HG03442 (cell line): Measurements from ENCODE around the gene PHC2.

ENCODE experiments used
- ATAC-seq: cut with Tn5 transposase; IDR thresholded peaks from one replicate; pipeline ENCODE4 v1.9.1; 2021; ENCODE audit warnings: mild to moderate bottlenecking, moderate library complexity; ENCODE audit not compliant: unreplicated experiment

Gene PHC2

GRCh38 chr1:33430692-33431593 lies at the start of gene PHC2:
Gene PHC2 (minus strand): TSS chr1:33431095. CDS start chr1:33375539, 55,556 bp downstream.
- ATAC-seq: peak; percentile 90

- ATAC-seq: no peak
These were observed 46.6 kb upstream of the PHC2 start for GRCh38 chr1:33477451-33477850.

DNA sequence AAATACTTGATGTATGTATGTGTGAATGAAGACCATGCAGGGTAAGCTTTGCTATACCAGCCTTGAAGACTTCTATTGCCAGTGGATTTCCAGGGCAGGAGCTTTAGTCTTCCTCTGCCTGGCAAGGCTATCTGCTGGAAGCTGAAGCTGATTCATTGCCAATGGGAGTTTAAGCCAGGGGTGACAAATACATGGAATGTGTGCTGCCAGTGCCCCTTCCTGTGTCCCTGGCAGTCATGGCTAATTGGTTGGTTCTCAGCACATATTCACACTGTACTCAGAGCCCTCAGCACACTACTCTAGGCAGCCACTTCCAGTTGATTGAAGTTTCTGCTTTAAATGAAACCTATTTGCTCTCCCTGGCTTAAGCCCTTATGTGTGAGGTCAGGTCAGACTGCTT lies 43.0 kb upstream of the PHC2 start:
- ATAC-seq: no peak

- peak; percentile 89 for ATAC-seq
These were observed 41.5 kb upstream of the PHC2 start, which contains the start of gene ZSCAN20 for GRCh38 chr1:33472269-33472980. Gene ZSCAN20 (plus strand): TSS chr1:33472645. CDS start chr1:33479289, 6,644 bp downstream.

- no peak for ATAC-seq
These were observed 40.5 kb upstream of the PHC2 start for GRCh38 chr1:33471416-33471815.

DNA sequence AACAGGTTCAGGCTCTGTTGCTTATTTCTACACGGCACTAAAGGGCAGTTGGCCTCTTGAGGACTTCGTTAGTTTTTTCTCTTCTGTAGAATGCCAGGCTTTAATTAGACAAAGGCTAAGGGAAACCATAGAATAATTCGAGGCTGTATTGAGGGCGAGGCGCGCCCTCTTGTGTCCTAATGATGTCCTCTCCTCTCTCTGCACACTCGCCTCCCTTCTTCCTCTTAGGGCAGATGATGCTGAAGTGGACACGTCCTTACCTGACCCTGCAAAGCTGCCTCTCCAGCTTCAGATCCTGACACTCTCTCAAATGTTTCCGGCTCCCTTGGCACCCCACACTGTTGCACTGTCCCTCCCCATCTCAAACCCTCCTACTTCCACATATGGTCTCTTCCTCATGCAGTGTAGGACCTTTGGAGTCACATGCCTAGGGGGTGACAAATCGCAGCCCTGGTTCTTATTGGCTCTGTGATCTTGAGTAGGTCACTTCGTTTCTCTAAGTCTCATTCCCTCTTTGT lies 39.7 kb upstream of the PHC2 start:
- ATAC-seq: no peak

- ATAC-seq: no peak
These were observed 38.8 kb upstream of the PHC2 start for GRCh38 chr1:33469691-33470090.

- no peak for ATAC-seq
These were observed 38.1 kb upstream of the PHC2 start for GRCh38 chr1:33468967-33469366.

GRCh38 chr1:33468531-33468930 lies 37.6 kb upstream of the PHC2 start:
- no peak for ATAC-seq

- no peak for ATAC-seq
These were observed 37.1 kb upstream of the PHC2 start for GRCh38 chr1:33468011-33468410.

DNA sequence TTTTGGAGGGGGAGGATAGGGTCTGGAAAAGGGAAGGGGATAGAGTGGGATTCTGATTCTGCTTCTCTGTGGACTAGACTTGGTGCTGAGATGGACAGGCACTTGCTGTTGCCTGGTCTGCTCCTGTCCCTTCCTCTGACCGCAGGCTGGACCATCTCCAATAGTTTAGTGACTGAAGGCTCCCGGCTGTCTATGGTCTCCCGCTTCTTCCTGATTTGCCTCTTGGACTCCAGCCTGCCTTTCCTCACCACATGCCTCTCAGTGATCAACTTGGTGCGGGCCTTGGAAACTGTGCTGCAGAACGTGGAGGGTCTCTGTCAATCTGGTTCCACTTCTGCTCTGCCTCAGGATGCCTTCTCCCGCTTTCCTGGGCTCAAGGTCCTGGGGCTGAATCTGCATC lies 35.3 kb upstream of the PHC2 start:
- ATAC-seq: no peak

DNA sequence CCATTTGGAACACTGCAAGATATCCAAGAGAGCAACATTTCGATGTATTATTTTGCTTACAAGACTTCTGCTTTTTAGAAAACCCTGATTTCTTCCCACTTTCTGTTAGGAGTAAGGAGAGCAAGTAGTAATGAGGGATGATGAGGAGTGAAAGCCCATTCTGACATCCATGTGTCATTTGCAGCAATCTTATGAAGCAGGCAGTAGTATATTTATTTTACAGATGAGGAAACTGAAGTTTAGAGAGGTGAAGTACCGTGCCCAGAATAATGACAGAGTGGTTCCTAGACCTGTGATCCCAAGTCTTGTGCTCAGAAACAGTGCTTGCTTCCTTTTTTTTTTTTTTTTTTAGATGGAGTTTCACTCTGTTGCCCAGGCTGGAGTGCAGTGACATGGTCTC lies 34.4 kb upstream of the PHC2 start:
- no peak for ATAC-seq

DNA sequence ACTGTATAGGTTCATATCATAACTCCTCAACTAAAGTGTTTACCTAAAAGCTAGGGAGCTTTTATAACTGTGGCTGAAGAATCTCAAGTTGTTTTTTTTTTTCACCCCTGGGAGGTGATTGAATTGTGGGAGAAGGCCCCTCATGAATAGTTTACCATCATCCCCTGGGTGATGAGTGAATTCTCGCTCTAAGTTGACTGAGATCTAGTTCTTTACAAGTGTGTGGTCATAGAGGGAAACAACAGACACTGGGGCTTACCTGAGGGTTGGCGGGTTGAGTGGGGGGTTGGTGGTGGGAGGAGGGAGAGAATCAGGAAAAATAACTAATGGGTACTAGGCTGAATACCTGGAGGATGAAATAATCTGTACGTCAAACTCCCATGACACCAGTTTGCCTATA lies 33.7 kb upstream of the PHC2 start:
- no peak for ATAC-seq

GRCh38 chr1:33462405-33463164 lies 31.7 kb upstream of the PHC2 start:
- no peak for ATAC-seq

DNA sequence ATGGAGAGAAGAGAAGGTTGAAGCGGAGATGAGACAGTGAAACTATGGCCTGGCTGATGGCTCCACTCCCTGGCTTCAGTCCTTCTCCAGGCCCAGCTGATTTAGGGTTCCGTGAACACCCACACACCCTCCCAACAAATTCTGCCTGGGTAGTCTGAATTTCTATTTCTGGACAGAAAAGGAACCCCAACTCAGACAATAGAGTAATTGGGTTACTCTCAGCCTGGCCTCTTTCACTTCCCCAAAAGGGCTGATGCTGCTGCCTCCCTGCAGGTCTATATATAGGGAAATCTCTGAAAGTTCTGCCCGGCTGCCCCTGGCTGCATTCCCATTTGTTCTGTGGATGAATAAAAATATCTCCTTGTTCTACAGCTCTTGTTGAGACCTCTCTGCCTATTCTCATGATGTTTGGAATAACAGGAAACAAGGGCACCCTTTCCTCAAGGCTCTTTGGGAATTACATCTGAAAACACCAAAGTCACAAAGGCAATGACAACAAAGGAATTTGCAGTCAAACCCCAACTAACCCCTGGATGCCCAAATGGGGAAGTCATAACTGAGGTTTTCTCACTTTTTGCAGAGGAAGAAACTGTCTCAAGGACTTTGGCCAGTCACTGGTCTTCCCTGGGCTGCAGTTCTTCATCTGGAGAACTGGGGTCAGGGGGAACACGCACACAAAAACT lies 30.2 kb upstream of the PHC2 start:
- peak; percentile 62 for ATAC-seq

DNA sequence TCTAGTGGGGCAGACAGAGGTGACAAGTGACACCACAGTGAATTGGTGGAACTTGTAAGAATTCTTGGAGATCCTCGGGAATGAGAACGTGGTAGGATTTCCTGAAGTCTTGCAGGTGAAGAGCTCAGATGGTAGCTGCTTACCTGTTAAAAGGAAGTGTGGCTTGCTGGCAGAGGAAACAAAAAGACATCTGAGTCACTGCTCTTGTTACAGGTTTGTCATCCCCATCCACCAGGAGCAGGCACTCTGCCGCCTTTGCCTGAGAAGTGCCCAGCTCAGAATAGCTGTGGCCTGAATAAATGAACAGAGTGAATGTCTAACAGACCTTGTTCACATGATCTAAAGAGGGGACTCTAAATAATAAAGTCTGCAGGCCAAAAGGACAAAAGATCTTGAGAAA lies 29.2 kb upstream of the PHC2 start:
- ATAC-seq: no peak

GRCh38 chr1:33459691-33460090 lies 28.8 kb upstream of the PHC2 start:
- no peak for ATAC-seq

GRCh38 chr1:33456502-33456886 lies 25.6 kb upstream of the PHC2 start:
- ATAC-seq: no peak

GRCh38 chr1:33455539-33456501 lies 24.9 kb upstream of the PHC2 start:
- ATAC-seq: no peak
